PFSK-1 (cell line): ENCODE results near the gene LCE2B.

Source experiments
- POLR2AphosphoS5 ChIP-seq: IDR thresholded peaks from 2 replicates; pipeline ENCODE4 v1.6.1; 2012; ENCODE audit warnings: low read depth, mild to moderate bottlenecking, control low read depth, low read length, moderate library complexity
- REST ChIP-seq, 2 experiments: IDR thresholded peaks; 2 replicates each; pipeline versions ENCODE4 v1.6.1 to v1.8.0; 2011 to 2012; ENCODE audit warnings: low read depth in 2 of 2, low read length in 2 of 2, control low read depth in 1 of 2, inconsistent platforms in 1 of 2, mild to moderate bottlenecking in 1 of 2, moderate library complexity in 1 of 2; ENCODE audit not compliant: insufficient read depth in 1 of 2
- SIN3A ChIP-seq: IDR thresholded peaks from 2 replicates; pipeline ENCODE4 v1.6.1; 2012; ENCODE audit warnings: mild to moderate bottlenecking, low read length, moderate library complexity, borderline replicate concordance; ENCODE audit not compliant: insufficient read depth
- TAF1 ChIP-seq: IDR thresholded peaks from 2 replicates; pipeline ENCODE4 v1.6.1; 2012; ENCODE audit warnings: low read length, control low read depth, borderline replicate concordance; ENCODE audit not compliant: insufficient read depth

DNA sequence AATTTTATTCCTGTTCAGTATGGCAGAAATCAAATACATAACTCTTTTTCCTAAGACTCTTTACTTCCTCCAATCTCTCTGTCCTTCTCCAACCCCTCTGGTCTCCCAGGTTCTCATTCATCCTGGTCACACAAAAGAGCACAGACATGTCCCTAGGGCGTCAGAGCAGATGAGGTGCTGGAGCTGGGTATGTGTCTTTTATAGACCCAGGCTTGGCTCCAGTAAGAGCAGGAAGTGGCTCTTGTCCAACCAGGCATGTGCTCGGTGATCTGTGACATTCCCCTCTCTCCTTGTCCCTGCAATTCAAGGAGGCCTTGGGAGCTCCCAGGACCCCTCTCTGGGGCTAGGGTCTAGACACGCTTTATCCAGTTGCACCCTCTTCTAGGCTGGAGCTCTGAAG is 40.8 kb upstream of the LCE2B start:
- TF ChIP-seq REST (IDR thresholded peaks at IDR 0.05; ENCODE audit: insufficient read depth in 1 of 2, low read depth in 2 of 2, low read length in 2 of 2): no peak
- no peak for TF ChIP-seq POLR2AphosphoS5
- no peak for TF ChIP-seq TAF1
- no peak for TF ChIP-seq SIN3A
